Hepatocyte (in vitro differentiated cells): ENCODE results near the gene TRHDE. TPM values are rescaled to one million over a fixed set of nuclear protein-coding genes. Genes with fewer than 3 reads are reported as not detected.

Experiments used
- DNase-seq: peaks from one replicate; pipeline ENCODE4 v3.0.0-alpha.2; 2016; ENCODE audit warnings: low spot score
- H2AFZ ChIP-seq: fragments of 200-600 bp; sonication (generic); 2 replicates; pipeline ENCODE4 v1.6.0; 2016; ENCODE audit warnings: antibody characterized with exemption, mild to moderate bottlenecking
- H3K27ac ChIP-seq: fragments of 200-600 bp; sonication (generic); 2 replicates; pipeline ENCODE4 v1.5.1; 2016; ENCODE audit warnings: mild to moderate bottlenecking
- H3K27me3 ChIP-seq: fragments of 200-600 bp; sonication (generic); 2 replicates; pipeline ENCODE4 v1.6.1; 2016
- H3K36me3 ChIP-seq: fragments of 200-600 bp; sonication (generic); replicated peaks from 2 replicates; pipeline ENCODE4 v1.5.1; 2016; ENCODE audit warnings: low read depth; ENCODE audit not compliant: insufficient read depth
- H3K4me1 ChIP-seq: fragments of 200-600 bp; sonication (generic); 2 replicates; pipeline ENCODE4 v1.5.1; 2016; ENCODE audit warnings: mild to moderate bottlenecking, moderate library complexity; ENCODE audit not compliant: insufficient read depth
- H3K4me2 ChIP-seq: fragments of 200-600 bp; sonication (generic); 2 replicates; pipeline ENCODE4 v1.6.0; 2016
- H3K4me3 ChIP-seq: fragments of 200-600 bp; sonication (generic); 2 replicates; pipeline ENCODE4 v1.5.1; 2016; ENCODE audit warnings: mild to moderate bottlenecking
- H3K79me2 ChIP-seq: fragments of 200-600 bp; sonication (generic); 2 replicates; pipeline ENCODE4 v1.6.0; 2017; ENCODE audit warnings: mild to moderate bottlenecking
- H3K9me2 ChIP-seq: fragments of 200-600 bp; sonication (generic); replicated peaks from 2 replicates; pipeline ENCODE4 v1.6.0; 2017; ENCODE audit warnings: mild to moderate bottlenecking; ENCODE audit not compliant: insufficient read depth
- H3K9me3 ChIP-seq: fragments of 200-600 bp; sonication (generic); 2 replicates; pipeline ENCODE4 v1.5.1; 2016; ENCODE audit warnings: low read depth, mild to moderate bottlenecking
- H4K20me1 ChIP-seq: fragments of 200-600 bp; sonication (generic); 2 replicates; pipeline ENCODE4 v1.6.0; 2016; ENCODE audit warnings: mild to moderate bottlenecking; ENCODE audit not compliant: insufficient read depth, poor library complexity, severe bottlenecking
- CTCF ChIP-seq: fragments of 200-600 bp; sonication (generic); IDR thresholded peaks from 2 replicates; pipeline ENCODE4 v1.5.1; 2016; ENCODE audit warnings: antibody characterized with exemption, mild to moderate bottlenecking; ENCODE audit not compliant: poor library complexity
- EZH2 ChIP-seq: fragments of 200-600 bp; sonication (generic); IDR thresholded peaks from 2 replicates; pipeline ENCODE4 v1.6.1; 2016; ENCODE audit warnings: antibody characterized with exemption, mild to moderate bottlenecking, borderline replicate concordance
- EZH2phosphoT487 ChIP-seq: fragments of 200-600 bp; sonication (generic); IDR thresholded peaks from one replicate; pipeline ENCODE4 v1.6.1; 2018; ENCODE audit warnings: antibody characterized with exemption, mild to moderate bottlenecking, low read depth, moderate library complexity; ENCODE audit not compliant: unreplicated experiment, severe bottlenecking
- WGBS: methylation state at CpG from one replicate; pipeline ENCODE4 v1.1.6; 2016; ENCODE audit warnings: low lambda C conversion rate; ENCODE audit errors: missing lambda C conversion rate; 5-methylcytosine and 5-hydroxymethylcytosine counted together
- polyA plus RNA-seq: library from polyadenylated mRNA; unstranded; fragments of >200 nt; fragmentation: Nextera tagmentation; extraction: Ambion mirVana; gene quantifications from 2 replicates; pipeline ENCODE4 v1.2.1, GENCODE V29; 2016
- total RNA-seq: library from RNA; depleted of rRNA; stranded (reverse); fragments of >200 nt; gene quantifications from 2 replicates; pipeline ENCODE4 v1.2.3, GENCODE V29; 2014

The TRHDE gene
- total and polyA plus RNA-seq, 2 experiments from 2014 or later = 1.3 to 5.0 TPM

GRCh38 chr12:72369423-72369959, 97.3 kb downstream of the TRHDE start:
- Histone ChIP-seq H3K9me2 (no peaks in the 10 kb centered on the region), H3K9me3 (no peaks in the 10 kb centered on the region), H3K4me2 (peak overlapping the region; percentile 38), H2AFZ (no peak overlapping the region), H3K27me3 (no peaks in the 10 kb centered on the region), H4K20me1 (no peaks in the 10 kb centered on the region), H3K4me1 (peaks cover 11% of the 10 kb centered on the region), H3K27ac (peak overlapping the region; percentile 43), H3K36me3 (no peaks in the 10 kb centered on the region), H3K4me3 (no peak overlapping the region), H3K79me2 (no peaks in the 10 kb centered on the region)
- no peak for TF ChIP-seq EZH2phosphoT487
- TF ChIP-seq EZH2 = no peak
- no peak for TF ChIP-seq CTCF
- peak; percentile 9 for DNase-seq
- WGBS = 37% methylated on average over 4 of the region's 4 CpGs

- H3K9me3 ChIP-seq = no peaks in the 10 kb centered on the region
- WGBS = 100% methylated on average over 1 of the region's 2 CpGs
Observed at GRCh38 chr12:72380441-72380840, 108.3 kb downstream of the TRHDE start.

GRCh38 chr12:72388322-72388721, 116.2 kb downstream of the TRHDE start:
- H3K4me1 ChIP-seq = no peaks in the 10 kb centered on the region
- no peaks in the 10 kb centered on the region for H3K9me2 ChIP-seq
- H2AFZ ChIP-seq = no peak overlapping the region
- no peaks in the 10 kb centered on the region for H4K20me1 ChIP-seq
- H3K9me3 ChIP-seq = no peaks in the 10 kb centered on the region
- no peak overlapping the region for H3K4me2 ChIP-seq
- H3K27ac ChIP-seq = no peak overlapping the region
- TF ChIP-seq EZH2 = no peak
- TF ChIP-seq EZH2phosphoT487 = no peak
- no peaks in the 10 kb centered on the region for H3K27me3 ChIP-seq
- no peaks in the 10 kb centered on the region for H3K36me3 ChIP-seq
- no peaks in the 10 kb centered on the region for H3K79me2 ChIP-seq
- H3K4me3 ChIP-seq = no peak overlapping the region
- no peak for DNase-seq

More at GRCh38 chr12:72380441-72380840, 108.3 kb downstream of the TRHDE start:
- no peak overlapping the region for H3K27ac ChIP-seq
- no peaks in the 10 kb centered on the region for H3K4me1 ChIP-seq
- no peaks in the 10 kb centered on the region for H3K9me2 ChIP-seq
- no peak overlapping the region for H3K4me3 ChIP-seq
- no peak overlapping the region for H3K4me2 ChIP-seq
- no peak for DNase-seq
- H3K79me2 ChIP-seq = no peaks in the 10 kb centered on the region
- H2AFZ ChIP-seq = no peak overlapping the region
- no peaks in the 10 kb centered on the region for H3K36me3 ChIP-seq
- H3K27me3 ChIP-seq = no peaks in the 10 kb centered on the region
- TF ChIP-seq CTCF (no peak), EZH2phosphoT487 (no peak), EZH2 (no peak)
- H4K20me1 ChIP-seq = no peaks in the 10 kb centered on the region

- Histone ChIP-seq H3K27me3 (no peaks in the 10 kb centered on the region), H3K4me1 (no peaks in the 10 kb centered on the region), H4K20me1 (no peaks in the 10 kb centered on the region), H3K79me2 (no peaks in the 10 kb centered on the region), H2AFZ (no peak overlapping the region), H3K36me3 (no peaks in the 10 kb centered on the region), H3K4me3 (no peak overlapping the region), H3K9me2 (no peaks in the 10 kb centered on the region), H3K27ac (no peak overlapping the region), H3K9me3 (no peaks in the 10 kb centered on the region), H3K4me2 (no peak overlapping the region)
- no peak for DNase-seq
- WGBS = 70% methylated on average over 1 of the region's 1 CpG
- TF ChIP-seq EZH2 (no peak), CTCF (no peak), EZH2phosphoT487 (no peak)
Observed at GRCh38 chr12:72390146-72390545, 118.0 kb downstream of the TRHDE start.
